ENCODE data around the gene RPTOR.

Gene RPTOR

DNA sequence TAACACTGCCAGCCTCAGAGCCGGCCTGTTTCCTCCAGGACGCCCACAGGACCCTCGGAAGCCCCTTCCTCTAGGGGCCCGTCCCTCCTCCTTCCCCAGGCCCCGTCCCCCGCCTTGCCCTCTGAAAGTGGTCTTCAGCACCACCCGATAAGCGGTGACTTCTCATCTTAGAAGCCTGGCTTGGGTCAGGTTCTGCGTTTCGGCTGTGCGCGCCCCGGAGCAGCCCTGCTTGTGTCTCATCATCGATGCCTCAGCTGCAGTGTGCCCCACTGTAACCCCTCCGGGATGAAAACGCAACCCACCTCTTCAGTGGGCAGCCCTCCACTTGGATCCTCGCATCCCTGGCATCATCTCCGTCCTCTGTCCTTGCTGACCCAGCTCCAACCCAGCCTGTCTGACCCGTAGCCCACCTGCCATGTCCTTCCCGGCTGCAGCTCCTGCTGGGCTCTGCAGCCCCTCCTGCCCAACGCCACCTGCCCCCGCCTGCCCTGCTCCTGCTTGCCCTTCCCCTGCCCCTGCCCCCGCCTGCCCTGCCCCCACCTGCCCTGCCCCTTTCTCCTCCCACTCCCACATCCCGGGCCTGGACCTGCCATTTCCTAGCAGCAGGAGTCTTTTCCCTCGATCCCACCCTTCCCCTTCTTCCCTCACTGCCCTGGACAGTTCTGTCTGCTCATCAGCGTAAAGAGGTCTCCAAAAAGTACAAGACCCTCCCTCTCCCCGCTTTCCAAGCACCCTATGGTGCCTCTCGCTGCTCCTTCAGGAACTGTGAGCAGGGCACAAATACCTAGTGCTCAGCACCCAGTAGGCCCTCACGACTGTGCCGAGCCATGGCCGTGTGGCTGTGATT lies 334.5 kb downstream of the RPTOR start:
- no peak for TF ChIP-seq SPI1 (IDR thresholded peaks at IDR 0.05; ENCODE audit: low read depth, low read length)
- DNase-seq (ENCODE audit: insufficient read length, low spot score) (no peak), FAIRE-seq (no peak)

GRCh38 chr17:80879723-80880647 lies 335.3 kb downstream of the RPTOR start:
- FAIRE-seq = no peak
- no peak for DNase-seq (ENCODE audit: insufficient read length, low spot score)
- TF ChIP-seq POLR2A (IDR thresholded peaks at IDR 0.05; ENCODE audit: low read depth, low read length) (no peak), SPI1 (IDR thresholded peaks at IDR 0.05; ENCODE audit: low read depth, low read length) (no peak), PAX5 (IDR thresholded peaks at IDR 0.05; ENCODE audit: insufficient read depth, low read length, severe bottlenecking) (no peak), POU2F2 (IDR thresholded peaks at IDR 0.05; ENCODE audit: low read depth, low read length) (no peak), POLR2AphosphoS5 (IDR thresholded peaks at IDR 0.05; ENCODE audit: low read depth, low read length) (no peak), TAF1 (IDR thresholded peaks at IDR 0.05; ENCODE audit: low read depth, low read length) (no peak)

- TF ChIP-seq POLR2A (IDR thresholded peaks at IDR 0.05; ENCODE audit: low read depth, low read length) (no peak), POLR2AphosphoS5 (IDR thresholded peaks at IDR 0.05; ENCODE audit: low read depth, low read length) (no peak), POU2F2 (IDR thresholded peaks at IDR 0.05; ENCODE audit: low read depth, low read length) (no peak), PAX5 (IDR thresholded peaks at IDR 0.05; ENCODE audit: insufficient read depth, low read length, severe bottlenecking) (no peak), TAF1 (IDR thresholded peaks at IDR 0.05; ENCODE audit: low read depth, low read length) (no peak), SPI1 (IDR thresholded peaks at IDR 0.05; ENCODE audit: low read depth, low read length) (no peak)
These were observed 336.0 kb downstream of the RPTOR start for GRCh38 chr17:80880648-80880985.

GRCh38 chr17:80881306-80881705 lies 336.7 kb downstream of the RPTOR start:
- TF ChIP-seq TAF1 (IDR thresholded peaks at IDR 0.05; ENCODE audit: low read depth, low read length) = no peak
- TF ChIP-seq POU2F2 (IDR thresholded peaks at IDR 0.05; ENCODE audit: low read depth, low read length) = no peak
- no peak for TF ChIP-seq POLR2A (IDR thresholded peaks at IDR 0.05; ENCODE audit: low read depth, low read length)
- no peak for TF ChIP-seq PAX5 (IDR thresholded peaks at IDR 0.05; ENCODE audit: insufficient read depth, low read length, severe bottlenecking)
- no peak for TF ChIP-seq SPI1 (IDR thresholded peaks at IDR 0.05; ENCODE audit: low read depth, low read length)
- TF ChIP-seq POLR2AphosphoS5 (IDR thresholded peaks at IDR 0.05; ENCODE audit: low read depth, low read length) = no peak
- FAIRE-seq = no peak
- no peak for DNase-seq (ENCODE audit: insufficient read length, low spot score)

More at GRCh38 chr17:80880648-80880985, 336.0 kb downstream of the RPTOR start:
- no peak for FAIRE-seq
- no peak for DNase-seq (ENCODE audit: insufficient read length, low spot score)

DNA sequence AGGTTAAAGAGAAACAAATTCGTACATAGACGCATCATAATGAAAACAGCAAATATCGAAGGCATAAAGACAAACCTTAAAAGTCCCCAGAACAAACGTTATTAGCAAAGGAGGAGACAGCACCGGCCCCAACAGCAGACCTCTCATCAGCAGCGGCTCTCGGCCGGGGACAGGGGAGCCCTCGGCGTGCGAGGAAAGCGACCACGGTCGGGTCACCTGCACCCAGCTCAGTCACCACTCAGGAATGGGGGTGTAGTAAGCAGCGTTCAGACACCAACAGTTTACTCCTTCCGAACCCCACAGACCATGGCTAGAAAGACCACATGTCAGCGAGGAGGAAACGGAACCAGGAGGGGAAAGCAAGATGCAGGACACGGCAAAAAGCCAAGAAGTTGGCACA lies 337.7 kb downstream of the RPTOR start:
- no peak for FAIRE-seq
- no peak for TF ChIP-seq SPI1 (IDR thresholded peaks at IDR 0.05; ENCODE audit: low read depth, low read length)
- TF ChIP-seq POLR2AphosphoS5 (IDR thresholded peaks at IDR 0.05; ENCODE audit: low read depth, low read length) = no peak
- TF ChIP-seq POU2F2 (IDR thresholded peaks at IDR 0.05; ENCODE audit: low read depth, low read length) = no peak
- no peak for TF ChIP-seq PAX5 (IDR thresholded peaks at IDR 0.05; ENCODE audit: insufficient read depth, low read length, severe bottlenecking)
- no peak for TF ChIP-seq POLR2A (IDR thresholded peaks at IDR 0.05; ENCODE audit: low read depth, low read length)
- no peak for TF ChIP-seq TAF1 (IDR thresholded peaks at IDR 0.05; ENCODE audit: low read depth, low read length)
- no peak for DNase-seq (ENCODE audit: insufficient read length, low spot score)

DNA sequence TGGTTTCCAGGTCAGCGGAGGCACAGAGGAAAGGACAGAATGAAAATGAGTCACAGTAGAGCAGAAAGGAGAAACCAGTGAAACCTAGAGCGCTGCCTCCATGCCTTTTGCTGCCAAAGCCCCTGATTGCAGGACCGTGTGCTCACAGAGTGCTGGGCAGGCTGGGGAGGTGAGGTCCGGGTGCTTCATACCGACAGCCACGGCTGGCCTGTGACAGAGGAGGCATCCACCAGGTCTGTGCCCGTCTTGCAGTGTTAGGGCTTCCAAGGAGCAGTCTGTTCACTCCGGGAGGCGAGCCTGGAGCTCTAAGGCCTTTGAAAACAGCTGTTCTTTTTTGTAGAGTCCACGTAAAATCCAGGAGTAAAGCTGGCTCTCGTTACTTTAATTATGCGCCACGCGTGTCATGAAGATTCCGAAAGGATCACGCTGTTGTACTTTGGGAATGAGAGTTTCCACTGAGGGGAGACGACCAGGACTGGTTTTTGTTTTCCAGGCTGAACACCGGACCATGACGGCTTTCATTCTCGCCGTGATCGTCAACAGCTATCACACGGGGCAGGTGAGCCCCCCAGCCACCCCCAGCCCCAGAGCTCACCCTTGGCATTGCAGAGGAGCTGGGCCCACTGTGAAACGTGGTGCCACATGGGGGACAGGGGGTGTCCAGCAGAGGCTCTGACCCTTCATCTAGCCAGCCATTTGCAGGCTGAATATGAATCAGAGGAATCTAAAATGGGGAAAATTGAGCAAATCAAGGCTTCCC lies 338.5 kb downstream of the RPTOR start:
- TF ChIP-seq POLR2AphosphoS5 (IDR thresholded peaks at IDR 0.05; ENCODE audit: low read depth, low read length) (no peak), TAF1 (IDR thresholded peaks at IDR 0.05; ENCODE audit: low read depth, low read length) (no peak), PAX5 (IDR thresholded peaks at IDR 0.05; ENCODE audit: insufficient read depth, low read length, severe bottlenecking) (no peak), SPI1 (IDR thresholded peaks at IDR 0.05; ENCODE audit: low read depth, low read length) (no peak), POLR2A (IDR thresholded peaks at IDR 0.05; ENCODE audit: low read depth, low read length) (no peak), POU2F2 (IDR thresholded peaks at IDR 0.05; ENCODE audit: low read depth, low read length) (no peak)
- DNase-seq (ENCODE audit: insufficient read length, low spot score) = no peak
- FAIRE-seq = no peak

GRCh38 chr17:80883831-80884735 lies 339.4 kb downstream of the RPTOR start:
- no peak for FAIRE-seq
- TF ChIP-seq SPI1 (IDR thresholded peaks at IDR 0.05; ENCODE audit: low read depth, low read length) (no peak), POLR2A (IDR thresholded peaks at IDR 0.05; ENCODE audit: low read depth, low read length) (no peak), POLR2AphosphoS5 (IDR thresholded peaks at IDR 0.05; ENCODE audit: low read depth, low read length) (no peak), POU2F2 (IDR thresholded peaks at IDR 0.05; ENCODE audit: low read depth, low read length) (no peak), PAX5 (IDR thresholded peaks at IDR 0.05; ENCODE audit: insufficient read depth, low read length, severe bottlenecking) (no peak), TAF1 (IDR thresholded peaks at IDR 0.05; ENCODE audit: low read depth, low read length) (no peak)
- no peak for DNase-seq (ENCODE audit: insufficient read length, low spot score)

DNA sequence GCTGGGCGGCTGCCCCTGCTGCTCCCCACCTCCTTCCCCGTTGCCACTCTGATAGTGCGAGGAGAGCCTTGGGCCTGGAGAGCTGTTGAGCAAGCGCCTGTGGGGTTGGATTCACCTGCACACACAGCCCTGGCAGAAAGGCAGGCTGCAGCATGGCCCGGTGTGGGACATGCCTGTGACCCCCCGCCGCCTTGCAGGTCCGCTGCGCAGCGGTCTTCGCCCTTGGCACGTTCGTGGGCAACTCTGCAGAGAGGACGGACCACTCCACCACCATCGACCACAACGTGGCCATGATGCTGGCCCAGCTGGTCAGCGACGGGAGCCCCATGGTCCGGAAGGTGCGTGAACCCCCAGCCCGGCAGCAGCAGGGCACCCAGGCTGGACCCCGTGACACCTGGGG lies 340.2 kb downstream of the RPTOR start:
- no peak for TF ChIP-seq POU2F2 (IDR thresholded peaks at IDR 0.05; ENCODE audit: low read depth, low read length)
- TF ChIP-seq POLR2A (IDR thresholded peaks at IDR 0.05; ENCODE audit: low read depth, low read length) = no peak
- no peak for TF ChIP-seq TAF1 (IDR thresholded peaks at IDR 0.05; ENCODE audit: low read depth, low read length)
- TF ChIP-seq SPI1 (IDR thresholded peaks at IDR 0.05; ENCODE audit: low read depth, low read length) = no peak
- no peak for TF ChIP-seq PAX5 (IDR thresholded peaks at IDR 0.05; ENCODE audit: insufficient read depth, low read length, severe bottlenecking)
- TF ChIP-seq POLR2AphosphoS5 (IDR thresholded peaks at IDR 0.05; ENCODE audit: low read depth, low read length) = no peak
- DNase-seq (ENCODE audit: insufficient read length, low spot score) = no peak
- FAIRE-seq = no peak

Measured in GM12891 (cell line).